OCI-LY7 (cell line): ENCODE results near the gene IZUMO3. TPM values are rescaled to one million over a fixed set of nuclear protein-coding genes. Genes with fewer than 3 reads are reported as not detected.

Source experiments
- BruUV-seq: library from RNA; stranded (reverse); fragments of 400-500 nt; replicated peaks from 2 replicates; lab custom pipeline; 2021; lab: Mats Ljungman, UMichigan
- CTCF ChIA-PET: fragments of 300-600 bp; sonication (Branson Sonifier 250); formaldehyde crosslinking; loops from one replicate; lab custom pipeline; 2022; ENCODE audit warnings: antibody characterized with exemption; ENCODE audit not compliant: unreplicated experiment; lab: Charles Lee
- POLR2A ChIA-PET: fragments of 300-600 bp; sonication (Branson Sonifier 250); formaldehyde crosslinking; loops from one replicate; lab custom pipeline; 2022; ENCODE audit warnings: antibody characterized with exemption; lab: Charles Lee
- DNase-seq: peaks from one replicate; pipeline ENCODE4 v3.0.0-alpha.2; 2015; ENCODE audit warnings: low spot score
- H2AFZ ChIP-seq: fragments of 200-600 bp; sonication (generic), shearing (Covaris generic); 2 replicates; pipeline ENCODE4 v1.6.1; 2014; ENCODE audit warnings: mild to moderate bottlenecking, antibody characterized with exemption, low read length, moderate library complexity
- H3K27ac ChIP-seq: fragments of 200-600 bp; sonication (generic); 2 replicates; pipeline ENCODE4 v1.5.1; 2014; ENCODE audit warnings: mixed run types, low read depth, mild to moderate bottlenecking, moderate library complexity, low read length, inconsistent platforms; ENCODE audit not compliant: poor library complexity, severe bottlenecking
- H3K36me3 ChIP-seq: fragments of 200-600 bp; sonication (generic); 2 replicates; pipeline ENCODE4 v1.6.1; 2014; ENCODE audit warnings: mild to moderate bottlenecking, antibody characterized with exemption, low read length, moderate library complexity, mixed read lengths; ENCODE audit not compliant: insufficient read depth
- H3K4me1 ChIP-seq: fragments of 200-600 bp; sonication (generic); 2 replicates; pipeline ENCODE4 v1.5.1; 2014; ENCODE audit warnings: mild to moderate bottlenecking, low read length; ENCODE audit not compliant: insufficient read depth, poor library complexity, severe bottlenecking
- H3K4me2 ChIP-seq: fragments of 200-600 bp; sonication (generic); 2 replicates; pipeline ENCODE4 v1.6.1; 2014; ENCODE audit warnings: mild to moderate bottlenecking, low read length
- H3K4me3 ChIP-seq: fragments of 200-600 bp; sonication (generic); 2 replicates; pipeline ENCODE4 v1.5.1; 2014; ENCODE audit warnings: mild to moderate bottlenecking, low read depth, low read length; ENCODE audit not compliant: poor library complexity, severe bottlenecking
- H3K79me2 ChIP-seq: fragments of 200-600 bp; sonication (generic); 2 replicates; pipeline ENCODE4 v1.6.1; 2016; ENCODE audit warnings: low read depth, mild to moderate bottlenecking, low read length, moderate library complexity, mixed read lengths; ENCODE audit not compliant: insufficient read depth
- H3K9me2 ChIP-seq: fragments of 200-600 bp; sonication (generic); 2 replicates; pipeline ENCODE4 v1.6.1; 2016; ENCODE audit warnings: mild to moderate bottlenecking, low read length, mixed read lengths; ENCODE audit not compliant: insufficient read depth
- H3K9me3 ChIP-seq: fragments of 200-600 bp; sonication (generic); 2 replicates; pipeline ENCODE4 v1.6.1; 2014; ENCODE audit warnings: mild to moderate bottlenecking, mixed run types, low read length, mixed read lengths
- H4K20me1 ChIP-seq: fragments of 200-600 bp; sonication (generic); 2 replicates; pipeline ENCODE4 v1.6.1; 2014; ENCODE audit warnings: mild to moderate bottlenecking, antibody characterized with exemption, low read length, moderate library complexity, mixed read lengths; ENCODE audit not compliant: insufficient read depth
- EZH2phosphoT487 ChIP-seq: fragments of 200-600 bp; sonication (generic); IDR thresholded peaks from 2 replicates; pipeline ENCODE4 v1.6.1; 2018; ENCODE audit warnings: low read depth, borderline replicate concordance, mild to moderate bottlenecking, mixed run types, antibody characterized with exemption, low read length, moderate library complexity, mixed read lengths
- intact Hi-C: fragments of 100-400 bp; cut with micrococcal nuclease; formaldehyde crosslinking; loops from one replicate; pipeline ENCODE4 v1.10.0; 2022; ENCODE audit not compliant: unreplicated experiment
- total RNA-seq, 2 experiments: library from RNA; depleted of rRNA in 1 of 2; stranded (reverse); fragments of >200 nt in 1 of 2; shearing (Covaris generic) in 1 of 2; gene quantifications; 2 replicates each; pipeline ENCODE4 v1.2.3, GENCODE V29; 2014 to 2022
- TF ChIP-seq, protein P1 (sequence below): fragments of 200-600 bp; sonication (generic); conservative IDR thresholded peaks from 2 replicates; pipeline ENCODE4 v1.5.1; 2014; ENCODE audit warnings: mild to moderate bottlenecking, antibody characterized with exemption, low read length, moderate library complexity, mixed read lengths

Gene IZUMO3
- total RNA-seq, 2 experiments from 2014 or later, result not detected

GRCh38 chr9:24497671-24498070 lies 48.0 kb downstream of the IZUMO3 start:
- intact Hi-C loops, result no loop called here
- DNase-seq, result no peak
- no peaks in the 10 kb centered on the region for H3K9me3 ChIP-seq
- no peaks in the 10 kb centered on the region for H3K9me2 ChIP-seq
- H4K20me1 ChIP-seq, result no peaks in the 10 kb centered on the region
- no peak overlapping the region for H3K27ac ChIP-seq
- no peak overlapping the region for H3K4me3 ChIP-seq
- no peak overlapping the region for H3K4me2 ChIP-seq
- H3K4me1 ChIP-seq, result no peaks in the 10 kb centered on the region
- no TSS peak for BruUV-seq
- H3K79me2 ChIP-seq, result no peaks in the 10 kb centered on the region
- no peaks in the 10 kb centered on the region for H3K36me3 ChIP-seq
- TF ChIP-seq, protein P1, sequence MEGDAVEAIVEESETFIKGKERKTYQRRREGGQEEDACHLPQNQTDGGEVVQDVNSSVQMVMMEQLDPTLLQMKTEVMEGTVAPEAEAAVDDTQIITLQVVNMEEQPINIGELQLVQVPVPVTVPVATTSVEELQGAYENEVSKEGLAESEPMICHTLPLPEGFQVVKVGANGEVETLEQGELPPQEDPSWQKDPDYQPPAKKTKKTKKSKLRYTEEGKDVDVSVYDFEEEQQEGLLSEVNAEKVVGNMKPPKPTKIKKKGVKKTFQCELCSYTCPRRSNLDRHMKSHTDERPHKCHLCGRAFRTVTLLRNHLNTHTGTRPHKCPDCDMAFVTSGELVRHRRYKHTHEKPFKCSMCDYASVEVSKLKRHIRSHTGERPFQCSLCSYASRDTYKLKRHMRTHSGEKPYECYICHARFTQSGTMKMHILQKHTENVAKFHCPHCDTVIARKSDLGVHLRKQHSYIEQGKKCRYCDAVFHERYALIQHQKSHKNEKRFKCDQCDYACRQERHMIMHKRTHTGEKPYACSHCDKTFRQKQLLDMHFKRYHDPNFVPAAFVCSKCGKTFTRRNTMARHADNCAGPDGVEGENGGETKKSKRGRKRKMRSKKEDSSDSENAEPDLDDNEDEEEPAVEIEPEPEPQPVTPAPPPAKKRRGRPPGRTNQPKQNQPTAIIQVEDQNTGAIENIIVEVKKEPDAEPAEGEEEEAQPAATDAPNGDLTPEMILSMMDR, result no peak
- no peak for TF ChIP-seq EZH2phosphoT487
- ChIA-PET CTCF (no interaction called here), POLR2A (no interaction called here)
- no peak overlapping the region for H2AFZ ChIP-seq
